GM18505 (cell line): Measurements from ENCODE around the gene ASB5.

Experiments
- ATAC-seq: cut with Tn5 transposase; IDR thresholded peaks from one replicate; pipeline ENCODE4 v1.9.1; 2021; ENCODE audit not compliant: unreplicated experiment
- POLR2A ChIP-seq: IDR thresholded peaks from 4 replicates; pipeline ENCODE4 v1.6.1; 2011; ENCODE audit warnings: borderline replicate concordance; ENCODE audit not compliant: insufficient read depth, insufficient read length; ENCODE audit errors: extremely low read depth

The ASB5 gene

GRCh38 chr4:176189891-176190795 lies 78.9 kb downstream of the ASB5 start:
- TF ChIP-seq POLR2A: no peak
- ATAC-seq: no peak

- no peak for ATAC-seq
- TF ChIP-seq POLR2A: no peak
These were observed 80.4 kb downstream of the ASB5 start for GRCh38 chr4:176188654-176189053.

DNA sequence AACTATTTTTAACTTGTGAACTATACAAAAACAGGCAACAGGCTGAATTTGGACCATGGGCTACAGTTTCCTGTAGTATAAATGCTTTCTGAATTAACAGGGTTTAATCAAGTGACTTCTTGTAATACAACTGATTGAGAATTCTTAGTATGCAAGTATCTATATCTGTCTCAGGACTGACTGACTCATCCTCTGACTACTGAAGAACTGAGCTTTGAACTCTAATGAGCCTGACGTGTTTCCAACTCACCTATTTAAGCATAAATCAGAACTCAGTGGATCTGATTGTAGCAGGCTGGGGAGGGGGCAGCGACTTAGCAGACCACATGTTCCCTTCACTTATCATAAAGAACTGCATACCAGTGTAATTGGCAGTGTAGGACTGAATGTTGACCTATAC lies 81.4 kb downstream of the ASB5 start:
- ATAC-seq: no peak
- TF ChIP-seq POLR2A: no peak

GRCh38 chr4:176186671-176187395 lies 82.2 kb downstream of the ASB5 start:
- ATAC-seq: no peak
- TF ChIP-seq POLR2A: no peak

- no peak for ATAC-seq
- TF ChIP-seq POLR2A: no peak
These were observed 83.0 kb downstream of the ASB5 start for GRCh38 chr4:176186067-176186466.

DNA sequence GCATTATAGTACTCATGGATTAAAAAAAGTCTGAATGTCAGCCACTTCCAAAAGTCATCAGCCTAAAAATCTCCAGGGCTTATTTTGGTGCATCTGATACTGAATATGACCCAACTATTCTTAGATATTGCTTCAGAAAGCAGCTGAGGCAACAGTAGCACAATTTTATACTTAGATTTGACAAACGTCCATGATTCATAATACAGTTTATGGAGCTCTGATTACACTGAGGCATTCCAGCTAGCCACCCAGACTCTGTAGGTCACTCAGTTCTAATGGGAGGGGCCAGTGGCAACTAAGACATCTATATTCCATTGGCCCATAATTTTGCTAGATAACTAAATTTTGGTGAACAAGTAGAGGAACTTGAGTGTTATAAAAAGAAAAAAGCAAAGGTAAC lies 84.0 kb downstream of the ASB5 start:
- no peak for TF ChIP-seq POLR2A
- ATAC-seq: no peak
